ENCODE results near the gene PRKG1.

DNA sequence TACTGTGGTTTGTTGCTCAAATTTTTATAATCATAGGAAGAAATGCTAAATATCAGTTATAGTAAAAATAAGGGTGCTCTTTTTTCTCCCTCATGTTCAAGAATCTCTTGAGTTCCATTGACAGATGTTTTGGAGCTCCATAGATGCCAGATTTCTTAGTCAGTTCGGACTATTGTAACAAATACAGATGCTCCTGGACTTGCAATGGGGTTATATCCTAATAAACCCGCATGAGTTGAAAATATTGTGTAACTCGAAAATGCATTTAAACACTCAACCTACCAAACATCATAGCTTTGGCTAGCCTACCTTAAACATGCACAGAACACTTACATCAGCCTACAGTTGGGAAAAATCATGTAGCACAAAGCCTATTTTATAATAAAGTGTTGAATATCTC, 725.8 kb downstream of the PRKG1 start:
- TF ChIP-seq, protein P1, sequence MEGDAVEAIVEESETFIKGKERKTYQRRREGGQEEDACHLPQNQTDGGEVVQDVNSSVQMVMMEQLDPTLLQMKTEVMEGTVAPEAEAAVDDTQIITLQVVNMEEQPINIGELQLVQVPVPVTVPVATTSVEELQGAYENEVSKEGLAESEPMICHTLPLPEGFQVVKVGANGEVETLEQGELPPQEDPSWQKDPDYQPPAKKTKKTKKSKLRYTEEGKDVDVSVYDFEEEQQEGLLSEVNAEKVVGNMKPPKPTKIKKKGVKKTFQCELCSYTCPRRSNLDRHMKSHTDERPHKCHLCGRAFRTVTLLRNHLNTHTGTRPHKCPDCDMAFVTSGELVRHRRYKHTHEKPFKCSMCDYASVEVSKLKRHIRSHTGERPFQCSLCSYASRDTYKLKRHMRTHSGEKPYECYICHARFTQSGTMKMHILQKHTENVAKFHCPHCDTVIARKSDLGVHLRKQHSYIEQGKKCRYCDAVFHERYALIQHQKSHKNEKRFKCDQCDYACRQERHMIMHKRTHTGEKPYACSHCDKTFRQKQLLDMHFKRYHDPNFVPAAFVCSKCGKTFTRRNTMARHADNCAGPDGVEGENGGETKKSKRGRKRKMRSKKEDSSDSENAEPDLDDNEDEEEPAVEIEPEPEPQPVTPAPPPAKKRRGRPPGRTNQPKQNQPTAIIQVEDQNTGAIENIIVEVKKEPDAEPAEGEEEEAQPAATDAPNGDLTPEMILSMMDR (IDR thresholded peaks at IDR 0.05) = no peak
- TF ChIP-seq POLR2A (IDR thresholded peaks at IDR 0.05) = no peak
